ENCODE data around the gene LPAR3. TPM values are rescaled to one million over a fixed set of nuclear protein-coding genes. Genes with fewer than 3 reads are reported as not detected.
A peak's percentile ranks its signal among the peaks of the same experiment; 100 is the strongest.

The LPAR3 gene
- total RNA-seq, 1 donor from 2014 or later = 5.7 TPM

DNA sequence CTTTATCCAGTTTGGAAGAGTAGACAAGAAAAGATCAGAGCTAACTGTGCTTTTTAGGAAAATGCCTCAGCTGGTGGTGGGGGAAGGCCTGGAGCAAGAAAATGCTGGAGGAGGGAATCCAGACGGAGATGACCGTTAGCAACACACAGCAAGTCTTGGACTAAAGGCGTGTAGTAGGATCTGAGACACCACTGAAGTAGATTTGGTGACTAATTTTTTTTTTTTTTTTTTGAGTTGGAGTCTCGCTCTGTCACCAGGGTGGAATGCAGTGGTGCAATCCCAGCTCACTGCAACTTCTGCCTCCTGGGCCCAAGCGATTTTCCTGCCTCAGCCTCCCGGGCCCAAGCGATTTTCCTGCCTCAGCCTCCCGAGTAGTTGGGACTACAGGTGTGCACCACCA is 41.2 kb downstream of the LPAR3 start:
- no peaks in the 10 kb centered on the region for H3K9me3 ChIP-seq
- H3K27ac ChIP-seq = no peak overlapping the region
- H3K4me3 ChIP-seq = no peak overlapping the region
- TF ChIP-seq, protein P1, sequence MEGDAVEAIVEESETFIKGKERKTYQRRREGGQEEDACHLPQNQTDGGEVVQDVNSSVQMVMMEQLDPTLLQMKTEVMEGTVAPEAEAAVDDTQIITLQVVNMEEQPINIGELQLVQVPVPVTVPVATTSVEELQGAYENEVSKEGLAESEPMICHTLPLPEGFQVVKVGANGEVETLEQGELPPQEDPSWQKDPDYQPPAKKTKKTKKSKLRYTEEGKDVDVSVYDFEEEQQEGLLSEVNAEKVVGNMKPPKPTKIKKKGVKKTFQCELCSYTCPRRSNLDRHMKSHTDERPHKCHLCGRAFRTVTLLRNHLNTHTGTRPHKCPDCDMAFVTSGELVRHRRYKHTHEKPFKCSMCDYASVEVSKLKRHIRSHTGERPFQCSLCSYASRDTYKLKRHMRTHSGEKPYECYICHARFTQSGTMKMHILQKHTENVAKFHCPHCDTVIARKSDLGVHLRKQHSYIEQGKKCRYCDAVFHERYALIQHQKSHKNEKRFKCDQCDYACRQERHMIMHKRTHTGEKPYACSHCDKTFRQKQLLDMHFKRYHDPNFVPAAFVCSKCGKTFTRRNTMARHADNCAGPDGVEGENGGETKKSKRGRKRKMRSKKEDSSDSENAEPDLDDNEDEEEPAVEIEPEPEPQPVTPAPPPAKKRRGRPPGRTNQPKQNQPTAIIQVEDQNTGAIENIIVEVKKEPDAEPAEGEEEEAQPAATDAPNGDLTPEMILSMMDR (IDR thresholded peaks at IDR 0.05) = no peak
- DNase-seq = no peak
- intact Hi-C loops (cut with DNase I) = no loop called here
- ATAC-seq = no peak
- no peaks in the 10 kb centered on the region for H3K36me3 ChIP-seq
- peaks cover 25% of the 10 kb centered on the region for H3K4me1 ChIP-seq
- no peaks in the 10 kb centered on the region for H3K27me3 ChIP-seq (ENCODE audit: low read depth)

DNA sequence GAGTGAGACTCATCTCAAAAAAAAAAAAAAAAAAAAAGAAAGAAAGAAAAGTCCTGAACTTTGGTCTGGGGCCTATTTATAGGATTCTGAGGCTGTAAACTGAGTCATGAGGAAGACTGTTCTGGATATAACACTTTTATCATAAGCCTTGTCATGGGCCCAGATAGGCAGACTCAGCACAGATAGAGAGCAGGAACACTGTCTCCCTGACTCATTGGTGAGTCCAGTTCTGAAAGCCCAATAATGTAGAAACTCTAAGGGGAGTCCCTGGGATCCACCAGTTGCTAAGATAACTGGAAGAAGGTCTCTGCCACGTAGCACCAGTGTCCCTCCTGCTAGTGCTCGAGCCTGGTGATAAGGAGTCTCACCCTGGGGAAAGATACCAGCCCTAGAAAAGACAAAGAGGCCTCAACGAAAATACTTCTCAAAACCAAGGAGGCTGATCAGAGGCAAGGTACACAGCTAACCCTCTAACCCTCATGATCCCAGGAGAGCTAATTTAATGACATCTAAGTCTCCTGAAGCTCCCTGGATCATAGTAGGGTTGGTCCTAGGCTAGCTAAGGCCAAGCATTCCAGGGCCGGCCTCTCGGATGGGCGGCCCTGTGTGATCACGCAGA is 43.5 kb downstream of the LPAR3 start:
- H3K27me3 ChIP-seq (ENCODE audit: low read depth) = no peaks in the 10 kb centered on the region
- intact Hi-C loops (cut with DNase I) = no loop called here
- no peak overlapping the region for H3K4me3 ChIP-seq
- no peaks in the 10 kb centered on the region for H3K9me3 ChIP-seq
- peaks cover 21% of the 10 kb centered on the region for H3K4me1 ChIP-seq
- TF ChIP-seq, protein P1 (IDR thresholded peaks at IDR 0.05) = no peak
- DNase-seq = no peak
- no peak overlapping the region for H3K27ac ChIP-seq
- no peak for ATAC-seq
- no peaks in the 10 kb centered on the region for H3K36me3 ChIP-seq

DNA sequence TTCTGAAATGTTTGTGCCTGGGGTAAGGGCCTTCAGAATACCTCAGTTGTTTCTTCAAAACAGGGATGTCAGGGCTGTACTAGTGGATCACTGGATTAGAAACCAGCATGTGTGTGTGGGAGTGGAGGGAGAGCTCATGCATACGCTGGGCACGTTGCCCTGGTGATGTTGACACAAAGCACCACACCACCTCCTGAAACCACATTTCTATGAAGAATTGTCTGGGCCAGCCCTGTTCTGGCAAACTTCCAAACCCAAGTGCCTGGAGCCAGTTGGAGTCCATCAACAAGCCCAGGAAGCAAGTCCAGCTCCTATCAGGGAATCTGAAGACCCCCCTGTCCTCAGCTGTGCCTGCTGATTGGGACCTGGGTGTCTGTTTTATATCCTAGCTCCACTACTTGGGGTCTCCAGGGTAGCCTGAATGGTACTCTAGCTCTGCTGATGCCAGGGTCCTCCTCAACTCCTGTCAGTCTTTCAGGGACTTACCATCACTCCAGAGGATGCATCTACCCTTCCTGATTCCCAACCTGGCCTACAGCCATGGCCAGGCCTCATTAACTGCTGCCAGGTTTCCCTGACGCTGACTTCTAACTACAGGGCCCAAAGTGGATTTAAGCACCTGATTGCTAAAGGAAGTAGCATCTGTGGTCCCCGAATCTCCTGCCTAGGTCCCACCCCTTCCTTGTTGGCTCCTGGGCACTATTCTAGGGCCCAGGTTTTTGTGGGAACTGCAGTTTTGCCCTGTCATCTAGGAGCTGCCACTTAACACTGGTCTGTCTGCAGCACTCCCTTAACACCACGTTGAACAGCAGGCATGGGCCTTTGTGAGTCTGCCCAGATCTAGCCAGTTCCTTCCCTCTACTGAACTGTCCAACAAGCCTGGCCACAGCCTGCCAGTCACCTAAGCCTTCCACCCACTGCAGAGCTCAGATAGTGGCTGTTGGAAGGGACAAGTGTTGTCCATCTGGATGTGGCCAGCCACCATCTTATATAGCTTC is 45.5 kb downstream of the LPAR3 start:
- H3K36me3 ChIP-seq = no peaks in the 10 kb centered on the region
- no peak overlapping the region for H3K4me3 ChIP-seq
- peaks cover 17% of the 10 kb centered on the region for H3K4me1 ChIP-seq
- TF ChIP-seq, protein P1 (IDR thresholded peaks at IDR 0.05) = no peak
- H3K27me3 ChIP-seq (ENCODE audit: low read depth) = no peaks in the 10 kb centered on the region
- H3K27ac ChIP-seq = no peak overlapping the region
- ATAC-seq = peak; percentile 89
- intact Hi-C loops (cut with DNase I) = no loop called here
- H3K9me3 ChIP-seq = no peaks in the 10 kb centered on the region
- DNase-seq = peak; percentile 92

DNA sequence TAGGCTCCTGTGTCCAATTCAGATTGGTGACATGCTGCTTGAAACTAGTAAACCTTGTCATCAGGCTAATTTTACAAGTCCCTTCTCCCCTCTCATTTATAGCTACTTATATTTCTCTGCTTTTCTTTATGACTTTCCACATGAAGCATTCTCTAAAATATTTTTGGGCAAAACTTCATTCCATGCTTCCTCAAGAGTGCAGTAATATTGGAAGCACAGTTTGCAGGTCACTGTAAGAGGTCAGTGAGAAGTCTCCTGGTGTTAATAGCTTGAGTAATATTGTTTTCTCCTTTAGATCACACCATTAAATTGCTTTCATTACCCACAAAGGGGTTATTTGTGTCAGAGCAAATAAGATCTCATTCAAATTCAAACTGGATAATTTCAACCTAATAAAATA is 46.6 kb downstream of the LPAR3 start:
- ATAC-seq (no peak), DNase-seq (no peak)
- no peaks in the 10 kb centered on the region for H3K9me3 ChIP-seq
- no peak overlapping the region for H3K27ac ChIP-seq
- no peak overlapping the region for H3K4me3 ChIP-seq
- intact Hi-C loops (cut with DNase I) = no loop called here
- no peaks in the 10 kb centered on the region for H3K36me3 ChIP-seq
- H3K27me3 ChIP-seq (ENCODE audit: low read depth) = no peaks in the 10 kb centered on the region
- TF ChIP-seq, protein P1 (IDR thresholded peaks at IDR 0.05) = no peak
- peaks cover 17% of the 10 kb centered on the region for H3K4me1 ChIP-seq

DNA sequence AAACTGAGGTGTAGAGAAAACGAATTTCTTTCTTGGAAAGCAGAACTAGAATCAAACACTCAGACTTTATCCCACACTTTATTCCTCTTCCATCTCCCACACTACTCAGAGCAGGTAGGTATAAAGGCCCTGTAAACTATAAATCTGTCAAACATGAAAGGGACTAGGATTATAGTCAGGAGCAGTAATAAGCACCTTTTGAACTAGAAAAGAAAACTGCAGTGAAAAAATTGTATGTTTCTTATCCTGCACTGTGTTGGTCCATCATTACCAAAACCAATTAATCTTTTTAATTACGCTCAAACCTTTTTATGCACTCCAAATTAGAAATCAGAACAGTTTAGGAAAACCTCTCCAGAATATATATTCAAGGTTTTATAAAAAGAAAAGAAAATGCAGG is 47.6 kb downstream of the LPAR3 start:
- no peaks in the 10 kb centered on the region for H3K36me3 ChIP-seq
- intact Hi-C loops (cut with DNase I) = no loop called here

More for the DNA sequence above, 47.6 kb downstream of the LPAR3 start:
- peaks cover 17% of the 10 kb centered on the region for H3K4me1 ChIP-seq
- H3K9me3 ChIP-seq = no peaks in the 10 kb centered on the region
- H3K27me3 ChIP-seq (ENCODE audit: low read depth) = no peaks in the 10 kb centered on the region
- ATAC-seq (no peak), DNase-seq (no peak)
- TF ChIP-seq, protein P1 (IDR thresholded peaks at IDR 0.05) = no peak
- no peak overlapping the region for H3K4me3 ChIP-seq
- H3K27ac ChIP-seq = no peak overlapping the region

Measured in lower lobe of right lung (tissue), 2 donors.